Mesendoderm (in vitro differentiated cells): ENCODE results near the gene VRK2.

Experiments used
- DNase-seq: peaks from one replicate; pipeline ENCODE4 v3.0.0; 2013
- H2AK5ac ChIP-seq: 2 replicates; pipeline ENCODE4 v1.6.1; 2013; ENCODE audit warnings: low read length, inconsistent platforms
- H2BK120ac ChIP-seq: 2 replicates; pipeline ENCODE4 v1.6.1; 2013; ENCODE audit warnings: low read depth, mild to moderate bottlenecking, low read length, moderate library complexity, mixed read lengths
- H2BK15ac ChIP-seq: replicated peaks from 2 replicates; pipeline ENCODE4 v1.6.1; 2013; ENCODE audit warnings: low read depth, mild to moderate bottlenecking, moderate library complexity
- H2BK5ac ChIP-seq: 2 replicates; pipeline ENCODE4 v1.6.1; 2013; ENCODE audit warnings: low read length, inconsistent platforms
- H3K18ac ChIP-seq: 2 replicates; pipeline ENCODE4 v1.6.1; 2013; ENCODE audit warnings: mild to moderate bottlenecking, low read length, mixed read lengths
- H3K23ac ChIP-seq: one replicate; pipeline ENCODE4 v1.6.1; 2013; ENCODE audit warnings: low read length
- H3K27ac ChIP-seq: 2 replicates; pipeline ENCODE4 v1.5.1; 2013; ENCODE audit warnings: low read depth, mild to moderate bottlenecking, inconsistent platforms, low read length, moderate library complexity
- H3K27me3 ChIP-seq: 2 replicates; pipeline ENCODE4 v1.6.1; 2013; ENCODE audit warnings: low read length, control low read depth, mild to moderate bottlenecking, inconsistent platforms; ENCODE audit not compliant: insufficient read depth, poor library complexity
- H3K36me3 ChIP-seq: 2 replicates; pipeline ENCODE4 v1.6.1; 2013; ENCODE audit warnings: low read length, inconsistent platforms; ENCODE audit not compliant: control insufficient read depth, insufficient read depth
- H3K4ac ChIP-seq: one replicate; pipeline ENCODE4 v1.6.1; 2013; ENCODE audit warnings: low read depth, mild to moderate bottlenecking, low read length, moderate library complexity
- H3K4me1 ChIP-seq: 2 replicates; pipeline ENCODE4 v1.6.1; 2013; ENCODE audit warnings: low read depth, low read length, inconsistent platforms; ENCODE audit not compliant: control insufficient read depth
- H3K4me2 ChIP-seq: 2 replicates; pipeline ENCODE4 v1.6.1; 2013; ENCODE audit warnings: low read length
- H3K4me3 ChIP-seq: 2 replicates; pipeline ENCODE4 v1.5.1; 2013; ENCODE audit warnings: mild to moderate bottlenecking, low read length
- H3K56ac ChIP-seq: one replicate; pipeline ENCODE4 v1.6.1; 2013; ENCODE audit warnings: low read length
- H3K79me1 ChIP-seq: 2 replicates; pipeline ENCODE4 v1.6.1; 2013; ENCODE audit warnings: low read length, inconsistent platforms
- H3K79me2 ChIP-seq: 2 replicates; pipeline ENCODE4 v1.6.1; 2013; ENCODE audit warnings: mild to moderate bottlenecking, low read length; ENCODE audit not compliant: control insufficient read depth, insufficient read depth
- H3K9ac ChIP-seq: 2 replicates; pipeline ENCODE4 v1.6.1; 2013; ENCODE audit warnings: low read length, inconsistent platforms
- H4K5ac ChIP-seq: one replicate; pipeline ENCODE4 v1.6.1; 2013; ENCODE audit warnings: low read length
- H4K8ac ChIP-seq: one replicate; pipeline ENCODE4 v1.6.1; 2013; ENCODE audit warnings: low read depth, mild to moderate bottlenecking, control low read depth, low read length, moderate library complexity
- WGBS: extraction: QIAGEN DNeasy Blood & Tissue Kit; methylation state at CpG from one replicate; pipeline ENCODE4 v1.1.7; 2013; ENCODE audit warnings: low lambda C conversion rate, missing lambda C conversion rate; ENCODE audit not compliant: insufficient coverage; ENCODE audit errors: extremely low coverage; 5-methylcytosine and 5-hydroxymethylcytosine counted together

Gene VRK2

DNA sequence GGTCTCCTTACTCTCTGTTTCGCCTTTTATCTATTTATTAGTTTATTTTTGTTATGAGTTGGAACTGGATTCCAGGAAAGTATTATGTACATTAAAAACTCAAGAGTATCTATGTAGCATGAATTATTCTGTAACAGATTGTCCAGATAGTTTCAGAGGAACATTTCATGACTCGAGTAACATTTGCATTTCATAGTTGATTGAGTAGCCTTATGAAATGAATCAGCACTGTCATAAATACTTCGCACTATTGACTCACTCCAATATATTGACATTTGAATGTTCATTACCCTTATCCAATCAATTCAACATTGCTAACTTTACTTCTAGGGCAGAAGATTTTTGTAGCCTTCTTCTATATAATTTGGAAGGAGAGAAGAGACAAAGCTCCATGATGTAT, 11.3 kb upstream of the VRK2 start:
- whole genome bisulfite sequencing, result no CpG with 5 or more reads among the region's 3 CpGs
- Histone ChIP-seq H3K18ac (no peak overlapping the region), H2BK5ac (no peak overlapping the region), H3K4me3 (no peak overlapping the region), H4K8ac (no peak overlapping the region), H2BK15ac (no peak overlapping the region), H3K27me3 (no peaks in the 10 kb centered on the region), H3K9ac (no peak overlapping the region), H3K36me3 (no peaks in the 10 kb centered on the region), H3K79me1 (no peaks in the 10 kb centered on the region), H3K79me2 (no peaks in the 10 kb centered on the region), H4K5ac (no peak overlapping the region), H3K4ac (no peak overlapping the region), H2AK5ac (no peak overlapping the region), H3K27ac (no peak overlapping the region), H3K56ac (no peak overlapping the region), H2BK120ac (no peak overlapping the region), H3K4me1 (no peaks in the 10 kb centered on the region), H3K23ac (no peak overlapping the region), H3K4me2 (no peak overlapping the region)
- no peak for DNase-seq

DNA sequence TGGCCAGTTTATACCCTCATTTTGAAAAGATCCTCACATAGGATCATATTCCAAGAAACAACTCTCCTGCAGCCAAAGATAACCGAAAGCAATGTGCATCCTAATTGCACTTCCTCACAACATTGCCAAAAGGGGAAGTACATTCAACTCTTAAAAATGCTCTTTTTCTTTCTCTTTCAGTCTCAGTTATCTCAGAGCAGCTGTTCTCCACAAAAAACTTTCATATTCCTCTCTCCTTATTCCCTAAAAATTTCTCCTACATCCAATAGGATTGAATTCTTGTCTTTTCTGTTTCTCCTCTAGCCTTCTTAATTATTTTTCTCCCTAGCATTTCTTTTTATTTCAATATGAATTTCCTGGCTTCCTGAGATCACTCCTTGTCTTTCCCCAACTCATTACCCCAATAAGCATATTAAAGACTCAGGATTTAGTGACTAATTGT, 7.4 kb upstream of the VRK2 start:
- H3K9ac ChIP-seq, result no peak overlapping the region
- no peaks in the 10 kb centered on the region for H3K27me3 ChIP-seq
- H2BK15ac ChIP-seq, result no peak overlapping the region
- H3K36me3 ChIP-seq, result no peaks in the 10 kb centered on the region
- no peak overlapping the region for H4K8ac ChIP-seq
- H3K79me1 ChIP-seq, result no peaks in the 10 kb centered on the region
- H3K4me3 ChIP-seq, result no peak overlapping the region
- no peak overlapping the region for H3K4me2 ChIP-seq
- H3K4me1 ChIP-seq, result no peaks in the 10 kb centered on the region
- H2BK5ac ChIP-seq, result no peak overlapping the region
- no peak overlapping the region for H3K23ac ChIP-seq
- H3K79me2 ChIP-seq, result no peaks in the 10 kb centered on the region
- no peak overlapping the region for H2AK5ac ChIP-seq
- no peak overlapping the region for H2BK120ac ChIP-seq
- no peak overlapping the region for H3K18ac ChIP-seq
- no peak overlapping the region for H3K4ac ChIP-seq
- no peak for DNase-seq
- no peak overlapping the region for H3K27ac ChIP-seq
- WGBS, result no CpG with 5 or more reads among the region's 1 CpG
- no peak overlapping the region for H4K5ac ChIP-seq
- no peak overlapping the region for H3K56ac ChIP-seq

DNA sequence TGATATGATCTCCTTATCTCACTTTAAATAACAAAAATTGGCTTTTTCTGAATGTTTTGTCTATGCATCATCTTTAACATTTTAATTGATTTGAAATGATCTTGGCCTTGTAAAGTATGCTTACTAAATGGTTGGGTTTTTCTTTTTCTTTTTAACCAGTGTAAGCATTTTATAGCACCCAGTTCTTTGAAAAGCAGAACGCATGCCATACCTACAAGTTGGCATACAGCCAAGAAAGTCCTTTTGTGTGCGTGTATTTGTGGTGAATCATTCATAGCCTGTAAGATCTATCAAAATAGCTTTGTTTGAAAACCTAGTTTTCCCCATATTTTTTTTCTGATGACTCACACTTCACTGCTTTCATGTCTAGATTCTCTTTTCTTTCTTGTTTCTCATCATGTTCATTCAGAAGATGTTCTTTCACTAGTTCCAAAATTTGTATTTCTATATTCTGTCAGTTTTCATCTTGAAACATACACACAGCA, 4.1 kb upstream of the VRK2 start:
- Histone ChIP-seq H2BK5ac (no peak overlapping the region), H3K27me3 (no peaks in the 10 kb centered on the region), H3K4ac (no peak overlapping the region), H3K4me1 (peaks cover 1% of the 10 kb centered on the region), H3K36me3 (no peaks in the 10 kb centered on the region), H3K23ac (no peak overlapping the region), H3K18ac (no peak overlapping the region), H2BK15ac (no peak overlapping the region), H3K56ac (no peak overlapping the region), H3K4me2 (no peak overlapping the region), H3K27ac (no peak overlapping the region), H4K5ac (no peak overlapping the region), H3K4me3 (no peak overlapping the region), H2BK120ac (no peak overlapping the region), H4K8ac (no peak overlapping the region), H2AK5ac (no peak overlapping the region), H3K79me2 (no peaks in the 10 kb centered on the region), H3K9ac (no peak overlapping the region), H3K79me1 (no peaks in the 10 kb centered on the region)
- no CpG with 5 or more reads among the region's 2 CpGs for WGBS
- no peak for DNase-seq

DNA sequence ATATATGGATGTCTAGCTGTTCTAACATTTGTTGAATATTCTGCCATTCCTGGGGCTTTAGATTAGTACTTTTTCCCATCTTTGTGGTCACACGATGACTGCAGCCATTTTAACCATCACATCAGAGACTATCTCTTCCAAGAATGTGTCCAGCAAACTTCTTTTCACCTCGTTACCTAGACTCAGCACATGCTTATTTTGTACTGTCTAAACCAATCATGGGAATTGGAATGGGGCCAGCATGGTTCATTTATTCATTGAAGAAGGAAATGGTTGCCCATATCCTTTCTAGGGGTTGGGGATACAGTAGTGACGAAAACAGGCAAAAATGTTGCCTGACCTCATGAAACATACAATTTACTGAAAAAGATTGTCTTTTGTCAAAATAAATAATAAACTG, 2.5 kb upstream of the VRK2 start:
- WGBS, result no CpG with 5 or more reads among the region's 3 CpGs
- Histone ChIP-seq H2AK5ac (no peak overlapping the region), H3K4me1 (peaks cover 1% of the 10 kb centered on the region), H3K23ac (no peak overlapping the region), H3K4me2 (no peak overlapping the region), H4K8ac (no peak overlapping the region), H3K4me3 (no peak overlapping the region), H3K27me3 (no peaks in the 10 kb centered on the region), H3K27ac (no peak overlapping the region), H4K5ac (no peak overlapping the region), H3K9ac (no peak overlapping the region), H2BK15ac (no peak overlapping the region), H2BK5ac (no peak overlapping the region), H3K79me2 (no peaks in the 10 kb centered on the region), H2BK120ac (no peak overlapping the region), H3K36me3 (no peaks in the 10 kb centered on the region), H3K4ac (no peak overlapping the region), H3K18ac (no peak overlapping the region), H3K79me1 (no peaks in the 10 kb centered on the region), H3K56ac (no peak overlapping the region)
- no peak for DNase-seq

DNA sequence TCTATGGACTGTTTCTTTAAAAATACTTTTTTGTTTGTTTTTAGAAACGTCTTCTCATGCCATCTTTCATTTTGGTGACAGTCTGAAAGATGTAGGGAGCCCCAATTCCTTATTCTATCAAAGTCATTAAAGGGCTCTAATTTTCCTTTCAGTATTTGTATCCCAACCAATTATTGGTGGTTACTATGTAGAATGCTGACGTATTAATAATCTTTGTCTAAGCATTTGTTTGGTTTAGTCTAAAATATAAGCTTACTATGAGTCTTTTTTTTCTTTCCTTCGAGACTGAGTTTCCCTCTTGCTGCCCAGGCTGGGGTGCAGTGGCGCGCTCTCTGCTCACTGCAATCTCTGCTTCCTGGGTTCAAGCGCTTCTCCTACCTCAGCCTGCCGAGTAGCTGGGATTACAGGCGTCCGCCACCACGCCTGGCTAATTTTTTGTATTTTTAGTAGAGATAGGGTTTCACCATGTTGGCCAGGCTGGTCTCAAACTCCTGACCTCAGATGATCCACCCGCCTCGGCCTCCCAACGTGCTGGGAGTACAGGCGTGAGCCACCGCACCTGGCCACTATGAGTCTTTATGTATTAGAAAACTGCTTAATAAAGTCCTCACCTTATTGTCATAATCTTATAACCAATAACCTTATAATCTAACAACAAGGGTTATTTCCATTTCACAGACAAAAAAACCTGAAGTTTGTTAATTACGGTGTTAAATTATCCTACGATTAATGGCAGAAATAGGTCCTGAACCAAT, 849 bp upstream of the VRK2 start:
- no CpG with 5 or more reads among the region's 17 CpGs for WGBS
- Histone ChIP-seq H3K79me2 (no peaks in the 10 kb centered on the region), H2BK5ac (no peak overlapping the region), H3K9ac (peak overlapping the region; percentile 84), H2BK15ac (no peak overlapping the region), H4K5ac (no peak overlapping the region), H2BK120ac (no peak overlapping the region), H3K36me3 (no peaks in the 10 kb centered on the region), H3K79me1 (no peaks in the 10 kb centered on the region), H3K4me3 (peak overlapping the region; percentile 48), H3K27ac (no peak overlapping the region), H3K18ac (peak overlapping the region; percentile 84), H2AK5ac (no peak overlapping the region), H3K23ac (no peak overlapping the region), H3K27me3 (no peaks in the 10 kb centered on the region), H3K4me1 (peaks cover 1% of the 10 kb centered on the region), H3K4me2 (peak overlapping the region; percentile 66), H4K8ac (no peak overlapping the region), H3K4ac (no peak overlapping the region), H3K56ac (peak overlapping the region; percentile 98)
- no peak for DNase-seq

DNA sequence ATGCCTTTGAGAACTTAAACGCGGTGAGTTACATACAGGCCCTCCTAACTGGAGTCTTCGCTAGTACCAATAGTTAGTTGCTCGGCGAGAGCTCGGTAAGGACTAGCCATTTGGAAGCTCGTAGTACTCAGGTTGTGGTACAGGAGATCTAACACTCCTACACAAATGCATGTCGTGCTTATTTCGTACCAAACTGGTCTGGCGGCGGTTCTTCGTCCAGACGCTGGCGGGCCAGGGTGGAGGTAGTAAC, 346 bp upstream of the VRK2 start:
- Histone ChIP-seq H3K36me3 (no peaks in the 10 kb centered on the region), H3K27me3 (no peaks in the 10 kb centered on the region), H2BK5ac (no peak overlapping the region), H2AK5ac (no peak overlapping the region), H4K5ac (no peak overlapping the region), H3K27ac (no peak overlapping the region), H3K79me2 (no peaks in the 10 kb centered on the region), H4K8ac (no peak overlapping the region), H3K4me2 (peak overlapping the region; percentile 66), H3K56ac (peak overlapping the region; percentile 98), H2BK120ac (no peak overlapping the region), H3K18ac (peak overlapping the region; percentile 43), H3K4me1 (peaks cover 1% of the 10 kb centered on the region), H3K4me3 (peak overlapping the region; percentile 48), H3K23ac (no peak overlapping the region), H3K9ac (peak overlapping the region; percentile 84), H3K4ac (no peak overlapping the region), H3K79me1 (no peaks in the 10 kb centered on the region), H2BK15ac (no peak overlapping the region)
- WGBS, result no CpG with 5 or more reads among the region's 14 CpGs
- no peak for DNase-seq
